ENCODE measurements around the gene PHB1.

PHB1 gene

GRCh38 chr17:49414622-49415350, at the start of gene PHB1:
Gene PHB1 (minus strand): TSS chr17:49414882. CDS start chr17:49413264, 1,618 bp downstream.
- TF ChIP-seq CTCF (IDR thresholded peaks at IDR 0.05; ENCODE audit: insufficient read depth, low read depth, low read length, missing control alignments): no peak
- peak within 1 kb of the TSS; percentile 98 for H3K4me3 ChIP-seq (ENCODE audit: low read depth, low read length)
- peak; percentile 98 for DNase-seq (ENCODE audit: low read depth)

GRCh38 chr17:49464049-49464448, 49.4 kb upstream of the PHB1 start:
- no peak overlapping the region for H3K4me3 ChIP-seq (ENCODE audit: low read depth, low read length)
- no peak for TF ChIP-seq CTCF (IDR thresholded peaks at IDR 0.05; ENCODE audit: insufficient read depth, low read depth, low read length, missing control alignments)
- no peak for DNase-seq (ENCODE audit: low read depth)

- TF ChIP-seq CTCF (IDR thresholded peaks at IDR 0.05; ENCODE audit: insufficient read depth, low read depth, low read length, missing control alignments): no peak
- H3K4me3 ChIP-seq (ENCODE audit: low read depth, low read length): no peak overlapping the region
- DNase-seq (ENCODE audit: low read depth): no peak
Observed at GRCh38 chr17:49461580-49461979, 46.9 kb upstream of the PHB1 start.

- DNase-seq (ENCODE audit: low read depth): no peak
- H3K4me3 ChIP-seq (ENCODE audit: low read depth, low read length): no peak overlapping the region
- TF ChIP-seq CTCF (IDR thresholded peaks at IDR 0.05; ENCODE audit: insufficient read depth, low read depth, low read length, missing control alignments): no peak
Observed at GRCh38 chr17:49460401-49460800, 45.7 kb upstream of the PHB1 start.

- peak; percentile 8 for TF ChIP-seq CTCF (IDR thresholded peaks at IDR 0.05; ENCODE audit: insufficient read depth, low read depth, low read length, missing control alignments)
- no peak for DNase-seq (ENCODE audit: low read depth)
- H3K4me3 ChIP-seq (ENCODE audit: low read depth, low read length): no peak overlapping the region
Observed at GRCh38 chr17:49459401-49459984, 44.8 kb upstream of the PHB1 start.

- no peak for DNase-seq (ENCODE audit: low read depth)
- TF ChIP-seq CTCF (IDR thresholded peaks at IDR 0.05; ENCODE audit: insufficient read depth, low read depth, low read length, missing control alignments): no peak
- H3K4me3 ChIP-seq (ENCODE audit: low read depth, low read length): no peak overlapping the region
Observed at GRCh38 chr17:49457564-49458535, 43.2 kb upstream of the PHB1 start.
